IPS-18a (cell line): ENCODE results near the gene SLAMF9.

ENCODE experiments used
- H3K27ac ChIP-seq: one replicate; pipeline ENCODE4 v1.5.1; 2013; ENCODE audit warnings: low read length
- H3K27me3 ChIP-seq: one replicate; pipeline ENCODE4 v1.6.1; 2013; ENCODE audit warnings: mild to moderate bottlenecking, low read length; ENCODE audit not compliant: control insufficient read depth, insufficient read depth
- H3K36me3 ChIP-seq: one replicate; pipeline ENCODE4 v1.6.1; 2013; ENCODE audit warnings: low read depth, low read length; ENCODE audit not compliant: control insufficient read depth
- H3K4me1 ChIP-seq: one replicate; pipeline ENCODE4 v1.6.1; 2013; ENCODE audit warnings: low read depth, low read length; ENCODE audit not compliant: control insufficient read depth
- H3K4me3 ChIP-seq: one replicate; pipeline ENCODE4 v1.5.1; 2013; ENCODE audit warnings: low read length
- H3K9ac ChIP-seq: one replicate; pipeline ENCODE4 v1.6.1; 2013; ENCODE audit warnings: mild to moderate bottlenecking, low read length, moderate library complexity
- H3K9me3 ChIP-seq: one replicate; pipeline ENCODE4 v1.6.1; 2013; ENCODE audit warnings: low read depth, low read length; ENCODE audit not compliant: control insufficient read depth

SLAMF9 gene

DNA sequence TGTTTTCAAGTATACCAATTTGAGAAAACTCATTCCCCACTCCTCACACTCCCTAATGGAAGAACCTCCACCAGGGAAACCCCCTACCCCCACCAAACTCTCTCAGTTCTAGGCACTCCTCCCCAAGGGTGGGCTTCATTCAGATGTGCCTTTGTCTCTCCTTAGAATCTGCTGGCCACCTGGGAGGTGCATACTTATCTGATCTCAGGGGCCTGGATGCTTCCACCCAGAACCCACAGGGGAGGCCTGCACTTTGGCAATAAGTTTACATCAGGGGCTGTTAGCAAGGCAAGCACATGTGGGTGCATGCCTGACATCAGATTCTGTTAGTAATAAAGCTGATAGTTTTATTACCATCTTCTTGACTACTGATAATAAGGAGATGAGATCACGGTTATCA is 32.5 kb upstream of the SLAMF9 start:
- Histone ChIP-seq H3K36me3 (no peaks in the 10 kb centered on the region), H3K9me3 (no peaks in the 10 kb centered on the region), H3K4me3 (no peak overlapping the region), H3K27me3 (no peaks in the 10 kb centered on the region), H3K4me1 (peaks cover 4% of the 10 kb centered on the region), H3K27ac (no peak overlapping the region), H3K9ac (no peak overlapping the region)

GRCh38 chr1:159986093-159986492 is 32.1 kb upstream of the SLAMF9 start:
- Histone ChIP-seq H3K36me3 (no peaks in the 10 kb centered on the region), H3K27ac (no peak overlapping the region), H3K9me3 (no peaks in the 10 kb centered on the region), H3K27me3 (no peaks in the 10 kb centered on the region), H3K4me3 (no peak overlapping the region), H3K4me1 (peaks cover 4% of the 10 kb centered on the region), H3K9ac (no peak overlapping the region)

- H3K36me3 ChIP-seq, result no peaks in the 10 kb centered on the region
- peaks cover 3% of the 10 kb centered on the region for H3K4me1 ChIP-seq
Observed at GRCh38 chr1:159985473-159985872, 31.4 kb upstream of the SLAMF9 start.

DNA sequence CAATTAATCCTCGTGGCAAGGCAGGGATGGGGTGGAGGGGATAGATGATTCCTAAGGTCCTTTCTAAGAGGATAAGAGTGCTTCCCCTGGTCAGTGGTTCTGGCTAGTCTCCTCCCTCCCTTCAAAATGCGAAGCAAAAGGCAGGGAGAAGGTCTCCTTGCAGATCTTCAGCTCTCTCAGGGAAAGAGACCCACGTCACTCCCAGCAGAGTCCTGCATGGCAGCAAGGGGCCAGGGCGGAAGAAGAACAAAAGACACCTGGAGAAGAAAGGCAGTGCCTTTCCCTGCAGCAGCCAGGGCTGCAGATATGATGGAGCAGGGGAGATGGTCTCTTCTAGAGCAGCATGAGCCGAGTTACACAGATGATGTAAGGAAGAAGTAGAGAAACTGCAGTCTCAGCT is 29.6 kb upstream of the SLAMF9 start:
- Histone ChIP-seq H3K4me3 (no peak overlapping the region), H3K27me3 (no peaks in the 10 kb centered on the region), H3K9me3 (no peaks in the 10 kb centered on the region), H3K4me1 (no peaks in the 10 kb centered on the region), H3K36me3 (no peaks in the 10 kb centered on the region), H3K27ac (no peak overlapping the region), H3K9ac (no peak overlapping the region)

More at GRCh38 chr1:159985473-159985872, 31.4 kb upstream of the SLAMF9 start:
- no peak overlapping the region for H3K9ac ChIP-seq
- no peaks in the 10 kb centered on the region for H3K9me3 ChIP-seq
- no peaks in the 10 kb centered on the region for H3K27me3 ChIP-seq
- no peak overlapping the region for H3K4me3 ChIP-seq
- H3K27ac ChIP-seq, result no peak overlapping the region

DNA sequence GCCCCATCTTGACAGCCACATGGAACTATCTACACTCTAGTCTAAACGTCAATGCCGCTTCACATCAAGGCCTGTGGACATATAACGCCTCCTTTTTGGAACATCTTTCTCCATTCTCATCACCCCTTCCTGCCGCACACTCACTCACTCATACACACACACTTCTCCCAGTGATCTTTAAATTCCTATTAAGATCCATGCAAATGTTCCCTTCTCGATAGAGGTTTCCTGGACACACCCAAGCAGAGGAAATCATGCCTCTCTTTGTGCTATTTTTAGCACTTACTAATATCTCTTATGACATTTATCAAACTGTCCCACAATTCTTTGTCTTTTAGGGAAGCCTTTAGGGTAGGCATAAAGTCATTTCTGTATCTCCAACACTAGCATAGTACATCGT is 28.2 kb upstream of the SLAMF9 start:
- Histone ChIP-seq H3K9ac (no peak overlapping the region), H3K9me3 (no peaks in the 10 kb centered on the region), H3K36me3 (no peaks in the 10 kb centered on the region), H3K4me3 (no peak overlapping the region), H3K27ac (no peak overlapping the region), H3K4me1 (no peaks in the 10 kb centered on the region), H3K27me3 (no peaks in the 10 kb centered on the region)

GRCh38 chr1:159981351-159982055 is 27.5 kb upstream of the SLAMF9 start:
- Histone ChIP-seq H3K36me3 (no peaks in the 10 kb centered on the region), H3K9ac (no peak overlapping the region), H3K4me3 (no peak overlapping the region), H3K9me3 (no peaks in the 10 kb centered on the region), H3K27ac (no peak overlapping the region), H3K4me1 (no peaks in the 10 kb centered on the region), H3K27me3 (no peaks in the 10 kb centered on the region)

DNA sequence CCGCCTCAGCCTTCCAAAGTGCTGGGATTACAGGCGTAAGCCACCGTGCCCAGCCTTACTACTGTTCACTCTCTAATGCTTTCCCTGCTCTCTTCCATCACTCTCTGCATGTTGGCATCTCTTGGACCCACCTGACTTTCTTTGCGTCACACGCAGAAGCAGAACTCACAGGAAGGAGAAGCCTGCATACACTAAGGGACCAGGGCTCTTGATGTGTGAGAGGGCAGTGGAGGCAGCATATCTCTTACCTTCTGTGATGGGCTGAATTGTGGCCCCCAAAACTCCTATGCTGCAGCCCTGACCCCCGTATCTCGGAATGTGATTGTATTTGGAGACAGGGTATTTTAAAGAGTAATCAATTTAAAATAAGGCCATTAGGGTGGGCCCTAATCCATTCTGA is 26.7 kb upstream of the SLAMF9 start:
- H3K27ac ChIP-seq, result no peak overlapping the region
- no peaks in the 10 kb centered on the region for H3K36me3 ChIP-seq
- no peak overlapping the region for H3K4me3 ChIP-seq
- H3K9ac ChIP-seq, result no peak overlapping the region
- H3K9me3 ChIP-seq, result no peaks in the 10 kb centered on the region
- H3K4me1 ChIP-seq, result no peaks in the 10 kb centered on the region
- H3K27me3 ChIP-seq, result no peaks in the 10 kb centered on the region

DNA sequence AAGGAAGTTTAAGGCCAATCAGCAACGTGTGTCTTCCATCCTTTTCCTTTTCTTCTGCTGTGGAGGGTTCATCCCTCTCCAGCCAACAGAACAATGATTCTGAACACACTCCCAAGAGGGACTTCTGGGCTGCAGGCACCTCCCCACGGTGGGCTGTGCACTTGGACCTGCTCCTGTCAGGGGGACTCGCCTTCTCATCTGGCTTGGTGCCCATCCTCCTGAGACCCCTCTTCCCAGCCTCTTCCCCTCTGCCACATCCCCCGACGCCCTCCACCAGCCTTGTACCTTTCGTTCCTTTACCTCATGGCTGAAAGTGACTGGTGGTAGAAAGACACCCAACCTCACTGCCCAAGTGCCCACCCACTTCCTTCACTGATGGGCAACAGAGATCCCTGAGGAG is 26.0 kb upstream of the SLAMF9 start:
- H3K36me3 ChIP-seq, result no peaks in the 10 kb centered on the region
- H3K9me3 ChIP-seq, result no peaks in the 10 kb centered on the region
- H3K9ac ChIP-seq, result no peak overlapping the region
- H3K27ac ChIP-seq, result no peak overlapping the region
- H3K4me3 ChIP-seq, result no peak overlapping the region
- H3K27me3 ChIP-seq, result no peaks in the 10 kb centered on the region
- H3K4me1 ChIP-seq, result no peaks in the 10 kb centered on the region

GRCh38 chr1:159979257-159979656 is 25.2 kb upstream of the SLAMF9 start:
- no peak overlapping the region for H3K9ac ChIP-seq
- H3K27me3 ChIP-seq, result no peaks in the 10 kb centered on the region
- H3K4me1 ChIP-seq, result no peaks in the 10 kb centered on the region
- no peak overlapping the region for H3K27ac ChIP-seq
- H3K4me3 ChIP-seq, result no peak overlapping the region
- H3K9me3 ChIP-seq, result no peaks in the 10 kb centered on the region
- H3K36me3 ChIP-seq, result no peaks in the 10 kb centered on the region

DNA sequence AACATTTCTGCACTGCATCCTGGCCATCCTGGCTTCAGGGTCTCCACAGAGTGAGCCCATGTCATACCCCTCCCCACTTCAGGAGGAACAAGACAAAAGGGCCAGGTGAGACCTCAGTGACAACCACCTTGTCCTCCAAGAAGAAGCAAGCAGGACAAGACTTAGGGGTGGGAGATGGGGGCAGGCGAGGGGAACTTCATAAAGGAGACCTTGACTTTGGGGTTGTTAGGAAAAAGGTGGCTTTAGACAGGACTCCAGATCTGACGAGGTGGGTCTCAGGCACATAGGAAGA is 24.0 kb upstream of the SLAMF9 start:
- H3K4me1 ChIP-seq, result no peaks in the 10 kb centered on the region
- no peak overlapping the region for H3K4me3 ChIP-seq
- H3K9me3 ChIP-seq, result no peaks in the 10 kb centered on the region
- no peak overlapping the region for H3K27ac ChIP-seq
- H3K27me3 ChIP-seq, result no peaks in the 10 kb centered on the region
- no peak overlapping the region for H3K9ac ChIP-seq
- no peaks in the 10 kb centered on the region for H3K36me3 ChIP-seq

DNA sequence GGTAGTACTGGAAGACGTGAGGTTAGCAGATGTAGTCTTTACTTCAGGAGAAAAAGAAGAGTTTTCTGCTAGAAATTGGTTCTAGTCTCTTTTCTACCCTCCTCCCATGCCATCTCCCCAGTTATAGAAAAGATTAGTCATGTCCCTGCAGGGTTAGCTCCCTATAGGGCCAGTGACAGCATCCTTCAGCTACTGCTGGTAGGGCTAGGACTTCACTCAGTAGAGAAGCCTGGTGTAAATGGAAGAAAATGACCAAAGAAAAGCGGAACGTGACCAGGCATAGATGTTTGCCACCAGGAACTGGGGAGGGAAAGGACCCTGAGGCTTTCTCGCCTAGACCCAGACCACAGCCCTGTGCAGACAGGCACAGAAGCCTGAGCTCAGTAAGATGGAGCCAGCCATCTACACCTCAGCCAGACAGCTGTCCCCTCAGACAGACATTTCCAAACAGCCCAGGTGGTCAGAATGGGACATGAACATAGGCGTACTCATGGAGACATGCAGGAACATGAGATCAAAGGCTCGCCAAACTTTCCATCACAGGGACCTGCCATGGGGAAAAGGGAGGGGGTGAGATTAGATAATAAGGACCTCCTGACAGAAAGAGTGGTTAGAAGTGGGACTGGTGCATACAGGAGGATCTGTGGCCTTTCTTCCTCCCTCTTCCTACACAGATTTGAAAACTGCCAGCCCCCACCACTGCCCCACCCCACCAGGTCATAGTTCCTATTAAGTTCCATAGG is 23.5 kb upstream of the SLAMF9 start:
- no peaks in the 10 kb centered on the region for H3K27me3 ChIP-seq
- H3K9me3 ChIP-seq, result no peaks in the 10 kb centered on the region
- no peaks in the 10 kb centered on the region for H3K36me3 ChIP-seq
- H3K4me3 ChIP-seq, result no peak overlapping the region
- H3K27ac ChIP-seq, result no peak overlapping the region
- no peaks in the 10 kb centered on the region for H3K4me1 ChIP-seq
- H3K9ac ChIP-seq, result no peak overlapping the region

GRCh38 chr1:159974350-159974965 is 20.4 kb upstream of the SLAMF9 start:
- no peak overlapping the region for H3K27ac ChIP-seq
- no peak overlapping the region for H3K4me3 ChIP-seq
- no peaks in the 10 kb centered on the region for H3K36me3 ChIP-seq
- H3K4me1 ChIP-seq, result no peaks in the 10 kb centered on the region
- H3K27me3 ChIP-seq, result no peaks in the 10 kb centered on the region
- no peak overlapping the region for H3K9ac ChIP-seq
- H3K9me3 ChIP-seq, result no peaks in the 10 kb centered on the region
